ENCODE data around the gene CCR3. TPM values are rescaled to one million over a fixed set of nuclear protein-coding genes. Genes with fewer than 3 reads are reported as not detected.

CCR3 gene
- total RNA-seq, 2 donors from 2014 or later = not detected

GRCh38 chr3:46215810-46216414 lies 26.3 kb upstream of the CCR3 start:
- H3K4me1 ChIP-seq = peaks cover 4% of the 10 kb centered on the region
- no peak overlapping the region for H3K4me3 ChIP-seq
- no peak for ATAC-seq
- H3K27me3 ChIP-seq = no peaks in the 10 kb centered on the region
- no peaks in the 10 kb centered on the region for H3K36me3 ChIP-seq (replicated peaks in 1 of 2; ENCODE audit: insufficient read depth in 1 of 2, low read depth in 2 of 2)
- intact Hi-C loops (cut with DNase I) = no loop called here
- peak in 1 of 4 donors; percentile 33 for DNase-seq
- 10 to 11% methylated on average over 4 of the region's 4 CpGs for WGBS, 2 donors
- no peak for TF ChIP-seq CTCF (IDR thresholded peaks at IDR 0.05)
- no peak for TF ChIP-seq POLR2A (IDR thresholded peaks at IDR 0.05)
- no peak overlapping the region for H3K27ac ChIP-seq
- no peaks in the 10 kb centered on the region for H3K9me3 ChIP-seq

- WGBS, 2 donors = 64 to 73% methylated on average over 2 of the region's 2 CpGs
- Histone ChIP-seq H3K9me3 (no peaks in the 10 kb centered on the region), H3K36me3 (replicated peaks in 1 of 2; ENCODE audit: insufficient read depth in 1 of 2, low read depth in 2 of 2) (no peaks in the 10 kb centered on the region), H3K27me3 (no peaks in the 10 kb centered on the region), H3K4me1 (peaks cover 4% of the 10 kb centered on the region), H3K27ac (no peak overlapping the region), H3K4me3 (no peak overlapping the region)
- TF ChIP-seq CTCF (IDR thresholded peaks at IDR 0.05) = no peak
- no peak for TF ChIP-seq POLR2A (IDR thresholded peaks at IDR 0.05)
- DNase-seq (no peak), ATAC-seq (no peak)
- intact Hi-C loops (cut with DNase I) = no loop called here
Observed at GRCh38 chr3:46218196-46218709, 24.0 kb upstream of the CCR3 start.

GRCh38 chr3:46221391-46221790 lies 20.9 kb upstream of the CCR3 start:
- no peaks in the 10 kb centered on the region for H3K4me1 ChIP-seq
- intact Hi-C loops (cut with DNase I) = no loop called here
- no peak overlapping the region for H3K4me3 ChIP-seq
- no peak for TF ChIP-seq CTCF (IDR thresholded peaks at IDR 0.05)
- no peak for TF ChIP-seq POLR2A (IDR thresholded peaks at IDR 0.05)
- DNase-seq (no peak), ATAC-seq (no peak)
- no peaks in the 10 kb centered on the region for H3K9me3 ChIP-seq
- WGBS, 2 donors = 34 to 36% methylated on average over 4 of the region's 4 CpGs
- no peaks in the 10 kb centered on the region for H3K27me3 ChIP-seq
- H3K27ac ChIP-seq = no peak overlapping the region
- H3K36me3 ChIP-seq (replicated peaks in 1 of 2; ENCODE audit: insufficient read depth in 1 of 2, low read depth in 2 of 2) = no peaks in the 10 kb centered on the region

- DNase-seq = no peak
- no peaks in the 10 kb centered on the region for H3K4me1 ChIP-seq
- WGBS, 2 donors = 57 to 86% methylated on average over 1 of the region's 1 CpG
- no peaks in the 10 kb centered on the region for H3K9me3 ChIP-seq
- no peak for TF ChIP-seq POLR2A (IDR thresholded peaks at IDR 0.05)
- no peaks in the 10 kb centered on the region for H3K27me3 ChIP-seq
- ATAC-seq = no peak
- intact Hi-C loops (cut with DNase I) = no loop called here
- peak overlapping the region in 1 of 4 donors; percentile 57 for H3K27ac ChIP-seq
- no peaks in the 10 kb centered on the region for H3K36me3 ChIP-seq (replicated peaks in 1 of 2; ENCODE audit: insufficient read depth in 1 of 2, low read depth in 2 of 2)
- H3K4me3 ChIP-seq = no peak overlapping the region
Observed at GRCh38 chr3:46221938-46222337, 20.3 kb upstream of the CCR3 start.

GRCh38 chr3:46222435-46223161 lies 19.7 kb upstream of the CCR3 start:
- ATAC-seq = no peak
- WGBS, 2 donors = 36 to 44% methylated on average over 7 of the region's 7 CpGs
- DNase-seq = no peak
- TF ChIP-seq CTCF (IDR thresholded peaks at IDR 0.05) = no peak
- no peak for TF ChIP-seq POLR2A (IDR thresholded peaks at IDR 0.05)
- Histone ChIP-seq H3K4me3 (no peak overlapping the region), H3K9me3 (no peaks in the 10 kb centered on the region), H3K36me3 (replicated peaks in 1 of 2; ENCODE audit: insufficient read depth in 1 of 2, low read depth in 2 of 2) (no peaks in the 10 kb centered on the region), H3K27ac (peak overlapping the region in 1 of 4 donors; percentile 57), H3K27me3 (no peaks in the 10 kb centered on the region), H3K4me1 (no peaks in the 10 kb centered on the region)
- intact Hi-C loops (cut with DNase I) = no loop called here

All from body of pancreas (tissue), 4 donors.